Keratinocyte (primary cell): ENCODE data around the gene MOB2. TPM values are rescaled to one million over a fixed set of nuclear protein-coding genes. Genes with fewer than 3 reads are reported as not detected.

Experiments used
- DNase-seq: peaks from one replicate; pipeline ENCODE4 v3.0.0-alpha.2; 2011; ENCODE audit warnings: low read depth, missing footprints, low spot score
- FAIRE-seq: peaks from 2 replicates; lab custom pipeline; 2011; peaks lifted over from hg19 to GRCh38; lab: Jason Lieb, UNC
- H2AFZ ChIP-seq: 2 replicates; pipeline ENCODE4 v1.6.0; 2012; ENCODE audit warnings: low read length, control low read depth, inconsistent platforms; ENCODE audit not compliant: control insufficient read depth
- H3K27ac ChIP-seq: 2 replicates; pipeline ENCODE4 v1.5.1; 2011; ENCODE audit warnings: low read length; ENCODE audit not compliant: control insufficient read depth, insufficient read depth
- H3K27me3 ChIP-seq: 3 replicates; pipeline ENCODE4 v1.6.0; 2011; ENCODE audit warnings: low read length; ENCODE audit not compliant: control insufficient read depth, insufficient read depth; ENCODE audit errors: extremely low read depth
- H3K36me3 ChIP-seq, 2 experiments: 2 replicates in 1 of 2; 3 replicates in 1 of 2; pipeline ENCODE4 v1.5.1; 2011; ENCODE audit warnings: low read length in 2 of 2, mild to moderate bottlenecking in 1 of 2; ENCODE audit not compliant: control insufficient read depth in 2 of 2, insufficient read depth in 2 of 2; ENCODE audit errors: extremely low read depth in 1 of 2
- H3K4me1 ChIP-seq: 3 replicates; pipeline ENCODE4 v1.5.1; 2011; ENCODE audit warnings: low read length; ENCODE audit not compliant: control insufficient read depth, insufficient read depth; ENCODE audit errors: extremely low read depth
- H3K4me2 ChIP-seq: 3 replicates; pipeline ENCODE4 v1.6.0; 2011; ENCODE audit warnings: low read depth, low read length; ENCODE audit not compliant: control insufficient read depth, insufficient read depth; ENCODE audit errors: extremely low read depth
- H3K4me3 ChIP-seq, 3 experiments: fragments of 200-600 bp in 1 of 3; sonication (generic) in 1 of 3; 2 replicates in 2 of 3; 3 replicates in 1 of 3; pipeline ENCODE4 v1.5.1; 2011 to 2016; ENCODE audit warnings: low read length in 3 of 3, mild to moderate bottlenecking in 3 of 3, control low read depth in 2 of 3, inconsistent platforms in 1 of 3, low read depth in 1 of 3, mixed read lengths in 1 of 3, mixed run types in 1 of 3, moderate library complexity in 1 of 3; ENCODE audit not compliant: control insufficient read depth in 2 of 3, insufficient read depth in 2 of 3; ENCODE audit errors: extremely low read depth in 1 of 3
- H3K79me2 ChIP-seq: 2 replicates; pipeline ENCODE4 v1.6.0; 2012; ENCODE audit warnings: low read length; ENCODE audit not compliant: control insufficient read depth, insufficient read depth
- H3K9ac ChIP-seq: 3 replicates; pipeline ENCODE4 v1.6.0; 2011; ENCODE audit warnings: low read length; ENCODE audit not compliant: control insufficient read depth, insufficient read depth; ENCODE audit errors: extremely low read depth
- H3K9me1 ChIP-seq: 3 replicates; pipeline ENCODE4 v1.6.0; 2011; ENCODE audit warnings: low read length; ENCODE audit not compliant: control insufficient read depth, insufficient read depth; ENCODE audit errors: extremely low read depth
- H3K9me3 ChIP-seq: 2 replicates; pipeline ENCODE4 v1.5.1; 2012; ENCODE audit warnings: low read depth, low read length; ENCODE audit not compliant: control insufficient read depth
- H4K20me1 ChIP-seq: 3 replicates; pipeline ENCODE4 v1.6.0; 2011; ENCODE audit warnings: low read length; ENCODE audit not compliant: control insufficient read depth, insufficient read depth; ENCODE audit errors: extremely low read depth
- CTCF ChIP-seq, 3 experiments: IDR thresholded peaks in 1 of 3; conservative IDR thresholded peaks in 1 of 3; optimal IDR thresholded peaks in 1 of 3; 2 replicates in 2 of 3; 3 replicates in 1 of 3; pipeline versions ENCODE3 to v1.5.1; 2011; ENCODE audit warnings: low read length in 3 of 3, mild to moderate bottlenecking in 3 of 3, moderate library complexity in 2 of 3, control low read depth in 1 of 3, inconsistent platforms in 1 of 3; ENCODE audit not compliant: insufficient read depth in 2 of 3; ENCODE audit errors: extremely low read depth in 1 of 3
- EZH2 ChIP-seq: IDR thresholded peaks from one replicate; pipeline ENCODE4 v1.6.1; 2012; ENCODE audit warnings: inconsistent platforms, mild to moderate bottlenecking, low read length, moderate library complexity
- dilution Hi-C: fragments of 300-500 bp; cut with MboI; formaldehyde crosslinking; loops from one replicate; pipeline ENCODE4 v1.7.0; 2020; ENCODE audit warnings: low sequenced_read_pairs; ENCODE audit not compliant: extremely low pct_ligation_motif_present
- polyA plus RNA-seq, 5 experiments: library from polyadenylated mRNA; depleted of rRNA in 3 of 5; stranded (reverse) in 3 of 5; stranded (forward) in 1 of 5; unstranded in 1 of 5; fragments of >200 nt; gene quantifications; 1 replicate in 1 of 5; 2 replicates in 3 of 5; 3 replicates in 1 of 5; pipeline versions ENCODE4 v1.2.1 to v1.2.3, GENCODE V29; 2011 to 2012; ENCODE audit warnings: missing spikeins in 2 of 5, low read depth in 1 of 5, low replicate concordance in 1 of 5

Gene MOB2
- polyA plus RNA-seq, 1 donor (not counting 4 experiments of a cell fraction or from before 2014, with no cell fraction given), result 37.7 TPM

GRCh38 chr11:1534171-1534570 is 47.6 kb upstream of the MOB2 start:
- Histone ChIP-seq H3K27me3 (no peaks in the 10 kb centered on the region), H3K9me3 (no peaks in the 10 kb centered on the region), H3K9me1 (peaks cover 34% of the 10 kb centered on the region), H3K9ac (no peak overlapping the region), H2AFZ (no peak overlapping the region), H3K36me3 (peaks cover 3 to 4% of the 10 kb centered on the region in 2 experiments), H3K27ac (no peak overlapping the region), H4K20me1 (peaks cover 34% of the 10 kb centered on the region), H3K4me3 (no peak overlapping the region), H3K4me1 (peaks cover 66% of the 10 kb centered on the region), H3K79me2 (peaks cover 60% of the 10 kb centered on the region), H3K4me2 (peak overlapping the region; percentile 42)
- no peak for DNase-seq
- TF ChIP-seq EZH2 (no peak), CTCF (optimal IDR thresholded peaks at IDR 0.05 in 1 of 3, IDR thresholded peaks at IDR 0.05 in 1 of 3, conservative IDR thresholded peaks at IDR 0.05 in 1 of 3; ENCODE audit: extremely low read depth in 1 of 3, insufficient read depth in 2 of 3, low read length in 3 of 3) (no peak)
- FAIRE-seq, result no peak
- dilution Hi-C loops, result loop anchor here (10.0 kb wide), 1 partner anchor 101 kb away; no protein-coding TSS in a partner anchor

GRCh38 chr11:1533342-1533725 is 46.8 kb upstream of the MOB2 start:
- Histone ChIP-seq H4K20me1 (peaks cover 35% of the 10 kb centered on the region), H3K4me2 (peak overlapping the region; percentile 58), H2AFZ (no peak overlapping the region), H3K9me3 (no peaks in the 10 kb centered on the region), H3K9me1 (peaks cover 34% of the 10 kb centered on the region), H3K27ac (peak overlapping the region; percentile 86), H3K36me3 (peaks cover 3 to 4% of the 10 kb centered on the region in 2 experiments), H3K9ac (peak overlapping the region; percentile 74), H3K27me3 (no peaks in the 10 kb centered on the region), H3K4me3 (no peak overlapping the region), H3K79me2 (peaks cover 68% of the 10 kb centered on the region), H3K4me1 (peaks cover 66% of the 10 kb centered on the region)
- DNase-seq (no peak), FAIRE-seq (no peak)
- dilution Hi-C loops, result loop anchor here (10.0 kb wide), 1 partner anchor 101 kb away; no protein-coding TSS in a partner anchor
- TF ChIP-seq CTCF (optimal IDR thresholded peaks at IDR 0.05 in 1 of 3, IDR thresholded peaks at IDR 0.05 in 1 of 3, conservative IDR thresholded peaks at IDR 0.05 in 1 of 3; ENCODE audit: extremely low read depth in 1 of 3, insufficient read depth in 2 of 3, low read length in 3 of 3), result no peak
- no peak for TF ChIP-seq EZH2
